Measurements from ENCODE around the gene AKAP11.

Gene AKAP11

DNA sequence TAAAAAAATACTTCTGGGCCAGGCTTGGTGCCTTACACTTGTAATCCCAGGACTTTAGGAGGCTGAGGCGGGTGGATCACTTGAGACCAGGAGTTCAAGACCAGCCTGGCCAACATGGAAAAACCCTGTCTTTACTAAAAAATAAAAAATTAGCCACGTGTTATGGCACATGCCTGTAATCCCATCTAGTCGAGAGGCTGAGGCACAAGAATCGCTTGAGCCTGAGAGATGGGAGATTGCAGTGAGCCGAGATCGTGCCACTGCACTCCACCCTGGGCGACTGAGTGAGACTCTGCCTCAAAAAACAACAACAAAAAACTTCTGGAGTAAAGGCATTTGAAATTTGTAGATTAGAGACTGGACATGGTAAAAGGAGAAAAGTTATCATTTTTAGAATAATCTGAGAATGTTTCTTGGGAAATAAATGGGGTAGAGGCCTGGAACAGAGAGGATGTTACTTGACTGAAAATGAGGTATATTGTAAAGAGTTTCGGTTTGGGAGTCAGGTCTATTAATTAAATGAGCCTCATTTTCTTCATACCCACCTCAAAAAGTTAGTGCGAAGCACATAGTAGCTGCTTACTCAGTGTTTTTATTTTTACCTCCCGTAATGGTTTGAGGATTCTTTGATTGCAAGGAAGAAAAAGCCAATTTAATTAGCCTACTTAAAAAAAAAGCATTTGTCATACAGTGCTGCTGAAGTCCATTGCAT is 2.6 kb downstream of the AKAP11 start:
- DNase-seq, result no peak

DNA sequence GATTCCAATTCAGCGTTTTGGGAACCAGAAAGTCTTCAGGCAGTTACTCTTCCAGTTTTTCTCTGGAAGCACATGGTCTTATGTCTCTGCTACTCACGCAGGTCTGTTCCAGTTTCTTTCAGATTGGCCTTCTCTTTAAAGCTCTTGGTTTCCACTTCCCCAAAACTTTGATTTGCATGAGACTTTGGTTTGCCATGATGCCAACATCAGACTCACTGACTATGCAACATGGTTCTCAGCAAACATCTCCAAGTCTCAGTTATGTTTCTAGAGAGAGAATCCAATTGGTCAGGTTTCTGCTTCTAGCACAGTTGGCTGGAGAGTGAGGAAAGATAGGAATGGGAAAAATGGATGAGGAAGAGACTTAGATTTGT is 3.1 kb downstream of the AKAP11 start:
- DNase-seq, result peak; percentile 92

DNA sequence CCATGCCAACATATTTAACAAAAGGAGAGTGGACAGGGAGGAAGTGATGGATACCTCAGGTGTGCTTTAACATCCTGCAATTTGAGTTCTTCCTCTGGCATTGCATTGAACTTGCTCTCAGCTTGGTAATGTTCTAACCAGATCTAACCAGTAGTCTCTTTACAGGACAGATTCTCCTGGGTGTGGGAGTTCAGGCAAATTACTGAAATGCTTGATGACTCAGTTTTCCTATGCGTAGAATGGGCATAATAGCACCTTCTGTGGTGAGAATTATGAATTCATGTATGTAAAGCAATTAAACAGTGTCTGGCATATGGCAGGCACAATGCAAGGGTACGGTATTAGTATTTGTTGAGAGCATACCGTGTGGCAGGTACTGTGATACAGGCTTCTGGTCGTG is 3.6 kb downstream of the AKAP11 start:
- DNase-seq, result peak; percentile 4

DNA sequence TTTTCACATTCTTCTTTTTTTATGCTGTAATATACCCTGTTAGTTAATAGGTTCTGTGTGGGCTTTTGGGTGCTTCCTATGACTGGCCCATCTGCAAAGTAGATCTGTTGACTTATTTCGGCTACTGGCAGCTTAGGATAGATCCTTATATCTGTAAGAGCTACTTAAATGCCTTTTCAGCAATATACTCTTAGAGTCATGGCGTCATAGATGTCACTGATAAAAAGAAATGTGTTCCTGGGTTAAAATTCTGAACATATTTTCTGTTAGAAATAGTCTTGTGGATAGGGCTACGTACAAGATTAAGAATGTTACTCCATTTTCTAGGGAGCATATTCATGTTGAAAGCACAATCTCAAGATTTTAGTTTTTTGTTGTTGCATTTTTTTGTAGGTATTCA is 4.7 kb downstream of the AKAP11 start:
- DNase-seq, result no peak

DNA sequence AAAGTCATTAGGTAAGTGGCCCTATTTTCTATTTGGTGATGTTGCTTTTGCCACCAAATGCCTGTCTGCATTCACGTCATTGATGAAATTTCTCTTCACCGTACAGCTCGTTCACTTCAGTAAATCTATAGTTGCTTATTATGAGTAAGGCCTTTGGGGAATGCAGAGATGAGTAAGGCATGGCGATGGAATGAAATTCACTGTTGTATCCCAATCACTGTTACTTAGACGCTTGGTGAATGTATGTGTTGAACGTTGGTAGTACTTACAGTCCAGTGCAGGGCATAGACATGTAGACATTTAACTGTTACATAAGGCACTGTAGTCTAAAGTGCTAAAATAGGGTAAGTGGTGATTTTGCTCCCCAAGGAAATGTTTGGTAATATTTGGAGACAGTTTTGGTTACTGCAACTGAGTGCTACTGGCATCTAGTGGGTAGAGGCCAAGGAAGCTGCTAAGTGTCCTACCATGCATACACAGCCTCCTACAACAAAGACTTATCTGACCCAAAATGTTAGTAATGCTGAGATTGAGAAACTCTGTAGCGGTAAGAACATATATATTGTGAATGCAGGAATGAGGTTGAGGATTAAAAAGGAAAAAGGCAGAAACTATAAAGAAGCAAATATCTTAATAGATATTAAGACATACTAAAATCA is 5.8 kb downstream of the AKAP11 start:
- no peak for DNase-seq

DNA sequence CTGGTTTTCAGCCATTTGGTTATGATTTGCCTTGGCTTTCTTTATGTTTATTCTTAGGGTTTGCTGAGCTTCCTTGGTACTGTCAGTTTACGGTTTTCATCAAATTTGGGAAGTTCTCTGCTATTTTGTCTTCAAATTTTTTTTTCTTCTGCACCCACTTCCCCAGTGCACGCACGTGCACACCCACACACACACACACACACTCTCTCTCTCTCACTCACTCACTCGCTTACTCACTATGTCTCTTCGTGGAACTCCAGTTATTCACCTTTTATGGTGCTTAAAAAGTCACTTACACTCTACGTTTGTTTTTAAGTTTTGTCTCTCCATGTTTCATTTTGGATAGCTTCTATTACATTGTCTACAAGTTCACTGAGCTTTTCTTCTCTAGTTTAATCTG is 7.1 kb downstream of the AKAP11 start:
- peak; percentile 44 for DNase-seq

DNA sequence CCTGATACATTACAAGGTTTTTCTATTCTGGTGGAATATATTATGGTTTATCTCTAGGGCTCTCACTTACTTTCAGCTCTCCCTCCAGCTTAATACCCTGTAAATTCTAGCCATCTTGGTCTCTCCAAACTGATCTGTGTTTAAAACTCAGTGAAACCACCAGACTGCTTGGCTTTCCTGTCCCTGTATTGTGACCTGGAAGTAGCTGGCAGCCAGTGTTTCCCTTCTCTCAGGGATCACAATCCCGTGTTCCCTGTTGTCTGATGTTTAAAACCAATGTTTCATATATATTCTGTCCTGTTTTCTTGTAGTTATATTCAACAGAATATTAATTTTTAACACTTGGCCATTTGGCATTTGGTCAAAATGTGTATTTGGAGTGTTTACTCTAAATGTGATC is 8.0 kb downstream of the AKAP11 start:
- no peak for DNase-seq

DNA sequence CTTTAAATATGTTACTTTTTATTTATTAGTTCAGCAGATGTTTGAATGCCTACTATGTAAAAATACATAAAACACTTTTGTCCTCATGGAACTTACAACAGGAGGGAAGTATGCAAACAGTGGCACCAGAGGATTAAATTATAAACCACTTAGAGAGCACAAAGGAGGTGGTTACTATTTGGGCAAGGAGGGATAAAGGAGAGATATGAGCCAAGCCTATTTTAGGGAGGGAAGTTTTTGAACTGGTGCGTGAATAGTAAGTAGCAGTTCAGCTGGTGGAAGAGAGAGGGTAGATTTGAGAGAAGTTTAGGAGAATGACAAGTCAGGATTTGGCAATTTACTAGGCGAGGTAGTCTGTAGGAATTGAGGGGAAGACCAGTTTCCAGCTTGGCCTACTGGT is 8.6 kb downstream of the AKAP11 start:
- no peak for DNase-seq

DNA sequence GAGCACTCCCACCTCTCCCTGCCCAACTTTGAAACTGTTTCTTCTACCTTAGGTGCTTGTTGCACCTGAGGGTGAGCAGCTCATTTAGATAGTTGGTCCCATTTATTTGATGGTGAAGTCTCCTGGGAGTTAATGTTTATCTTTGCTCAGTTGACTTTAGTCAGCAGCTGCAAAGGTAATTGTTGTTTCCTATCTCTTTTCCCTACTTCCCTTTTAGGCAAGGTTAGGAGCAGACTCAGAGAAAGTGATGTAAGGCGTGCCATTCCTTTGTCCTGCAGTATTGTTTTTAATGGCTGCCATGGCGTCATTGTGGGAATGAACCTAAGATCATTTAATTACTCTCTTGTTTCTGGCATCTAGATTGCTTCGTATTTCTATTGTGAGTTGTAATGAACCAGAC is 11.6 kb downstream of the AKAP11 start:
- DNase-seq, result no peak

DNA sequence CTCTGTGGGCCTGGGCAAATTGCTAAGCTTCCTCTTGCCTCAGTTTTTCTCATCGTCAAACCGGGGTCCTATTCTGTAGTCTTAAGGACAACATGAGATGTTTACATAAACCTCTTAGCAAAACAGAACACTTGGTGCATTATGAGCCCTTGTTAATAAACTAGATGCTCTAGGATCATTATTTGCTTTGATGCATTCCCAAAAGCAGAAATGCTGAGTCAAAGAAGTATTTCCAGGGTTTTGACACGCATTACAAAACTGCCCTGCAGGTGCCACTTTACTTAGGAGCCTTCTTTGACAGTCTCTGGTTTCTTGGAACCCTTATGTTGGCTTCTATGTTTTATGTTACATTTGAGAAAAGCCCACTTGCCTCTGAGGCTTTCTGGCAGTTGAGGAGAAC is 12.1 kb downstream of the AKAP11 start:
- DNase-seq, result no peak

DNA sequence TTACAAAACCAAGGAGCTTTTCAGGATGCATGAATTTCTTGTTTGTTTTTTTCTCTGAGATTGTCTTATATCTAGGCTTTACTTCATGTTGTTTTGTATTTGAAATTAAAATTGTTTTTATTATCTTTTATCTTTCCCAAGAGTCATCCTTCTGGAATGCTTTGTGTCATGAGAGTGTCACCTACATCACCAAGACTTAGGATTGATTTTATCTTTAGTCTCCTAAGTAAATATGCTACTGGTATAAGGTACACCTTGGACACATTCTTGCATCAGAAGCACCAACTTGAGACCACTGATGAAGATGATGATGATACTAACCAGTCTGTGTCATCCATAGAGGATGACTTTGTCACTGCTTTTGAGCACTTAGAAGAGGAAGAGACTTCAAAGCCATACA is 26.4 kb downstream of the AKAP11 start:
- no peak for DNase-seq

DNA sequence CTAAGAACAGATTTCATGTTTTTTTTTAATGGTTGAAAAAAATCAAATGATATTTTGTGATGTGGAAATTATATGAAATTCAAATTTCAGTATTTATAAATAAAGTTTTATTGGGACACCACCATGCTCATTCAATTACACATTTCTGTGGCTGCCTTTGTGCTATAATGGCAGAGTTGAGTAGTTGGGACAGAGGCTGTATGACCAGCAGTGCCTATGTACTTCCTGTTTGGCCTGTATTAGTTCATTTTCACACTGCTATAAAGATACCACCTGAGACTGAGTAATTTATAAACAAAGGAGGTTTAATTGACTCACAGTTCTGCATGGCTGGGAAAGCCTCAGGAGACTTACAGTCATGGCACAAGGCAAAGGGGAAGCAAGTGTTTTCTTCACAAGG is 33.6 kb downstream of the AKAP11 start:
- no peak for DNase-seq

DNA sequence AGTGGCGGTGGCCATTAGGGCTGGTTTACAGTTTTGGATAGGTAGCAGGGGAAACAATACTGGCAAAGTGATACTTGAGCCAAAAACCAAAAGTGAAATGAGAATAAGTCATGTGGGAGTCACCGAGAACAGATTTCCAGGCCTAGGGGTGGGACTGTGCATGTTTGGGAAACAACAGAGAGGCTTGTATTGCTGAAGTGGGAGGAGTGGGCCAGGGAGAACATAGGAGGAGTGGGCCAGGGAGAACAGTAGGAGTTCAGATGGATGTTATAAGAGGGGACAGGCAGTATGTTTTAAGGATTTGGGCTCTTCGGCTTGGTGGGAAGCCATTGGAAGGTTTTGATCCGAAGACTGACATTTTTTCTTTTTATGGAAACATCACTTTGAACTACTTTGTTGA is 35.5 kb downstream of the AKAP11 start:
- no peak for DNase-seq

DNA sequence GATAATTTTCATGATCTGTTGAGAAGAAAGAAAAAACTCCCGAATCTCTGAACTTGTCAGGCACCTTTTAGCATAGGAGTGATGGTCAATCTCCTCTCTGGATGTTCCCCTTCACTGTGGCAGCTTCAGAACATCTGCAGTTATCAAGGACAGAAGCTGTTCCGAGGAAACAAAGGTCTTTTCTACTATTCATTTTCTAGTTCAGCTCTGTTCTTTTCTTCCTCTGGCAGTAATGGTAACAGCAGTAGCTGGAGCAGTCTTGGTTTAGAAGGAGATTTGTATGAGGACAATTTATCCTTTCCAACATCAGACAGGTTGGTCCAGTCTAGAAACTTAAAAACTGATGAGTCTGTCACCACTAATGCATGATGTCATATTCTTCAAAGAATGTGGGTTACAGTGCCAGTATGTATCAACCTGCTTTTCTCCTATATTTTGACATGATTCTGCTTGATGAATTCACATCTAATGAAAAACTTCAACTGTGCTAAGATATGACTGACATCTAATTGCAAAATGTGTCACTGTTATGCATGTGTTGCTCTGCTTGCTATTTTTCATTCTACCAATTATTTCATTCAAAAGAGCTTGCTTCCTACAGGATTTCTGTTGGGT is 41.0 kb downstream of the AKAP11 start:
- no peak for DNase-seq

DNA sequence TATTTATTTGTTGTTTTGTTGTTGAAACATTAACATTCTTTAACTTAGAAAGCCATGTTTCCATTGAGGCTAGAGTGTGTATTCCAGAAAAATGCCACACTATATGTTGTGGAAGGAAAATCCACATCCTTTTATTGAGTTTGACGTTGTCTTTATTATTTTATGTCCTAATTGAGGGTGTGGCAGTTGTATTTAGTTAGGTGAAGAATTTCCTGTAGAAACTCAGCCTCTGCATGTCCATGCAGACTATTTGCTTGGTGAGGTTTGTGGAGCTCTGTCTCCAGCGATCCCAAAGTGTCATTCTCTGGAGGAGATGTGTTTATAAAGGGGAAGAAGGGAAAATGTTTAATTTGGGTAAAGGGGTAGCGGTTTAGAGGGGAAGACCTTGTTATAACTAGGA is 46.6 kb downstream of the AKAP11 start:
- no peak for DNase-seq

DNA sequence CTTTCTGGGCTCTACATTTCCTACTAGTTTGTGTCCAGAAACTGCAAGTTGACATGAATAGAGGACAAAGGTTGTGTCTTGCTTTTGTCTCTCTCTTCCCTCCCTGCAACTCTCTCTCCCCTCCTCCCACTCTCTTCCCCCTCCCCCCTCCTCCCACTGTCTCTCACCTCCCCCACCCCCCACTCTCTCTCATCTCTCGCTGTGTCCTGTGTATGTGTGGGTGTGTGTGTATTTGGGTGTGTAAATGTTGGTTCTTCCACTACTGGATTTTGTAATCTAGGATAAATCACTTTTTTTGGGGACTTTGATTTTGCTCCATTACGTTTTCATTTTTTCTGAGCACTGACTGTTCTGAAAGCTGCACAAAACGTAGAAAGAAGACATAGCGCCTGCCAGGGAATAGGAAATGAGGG is 48.4 kb downstream of the AKAP11 start:
- no peak for DNase-seq

DNA sequence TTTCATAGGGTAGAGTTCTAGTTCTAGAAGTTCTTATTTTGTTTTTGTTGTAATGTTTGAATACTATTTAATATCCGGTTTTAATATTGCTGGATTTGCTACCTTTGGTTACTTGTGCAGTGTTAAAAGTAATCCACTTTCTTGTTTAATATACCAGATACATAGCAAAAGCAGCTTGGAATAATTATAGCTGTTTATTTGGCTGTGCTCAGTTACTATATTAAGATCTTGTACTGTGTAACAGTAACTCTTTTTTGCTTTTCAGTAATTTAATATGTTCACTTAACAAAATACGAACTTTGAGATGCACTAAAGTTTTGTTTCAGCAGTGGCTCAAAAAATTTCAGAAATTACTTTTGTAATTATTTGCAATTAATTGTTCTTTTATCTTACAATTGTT is 50.9 kb downstream of the AKAP11 start:
- DNase-seq, result no peak

DNA sequence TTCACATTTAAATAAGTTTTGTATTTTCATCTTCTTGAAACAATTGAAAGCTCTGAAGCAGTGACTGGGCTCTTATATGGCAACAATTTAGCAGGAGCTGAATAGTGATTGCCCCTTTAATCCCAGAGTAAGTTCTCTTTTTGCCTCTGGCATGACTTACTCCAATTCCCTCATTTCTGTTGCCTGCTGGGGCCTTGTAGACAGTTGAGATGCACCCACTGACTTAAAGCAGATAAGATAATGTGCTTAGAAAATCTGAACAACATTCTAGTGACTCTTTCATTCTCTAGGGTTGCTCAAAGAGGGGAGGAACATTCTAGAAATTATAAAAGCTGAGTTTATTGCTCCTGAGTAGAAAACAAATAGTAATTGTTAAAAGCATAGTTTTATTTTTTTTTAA is 52.8 kb downstream of the AKAP11 start:
- no peak for DNase-seq

DNA sequence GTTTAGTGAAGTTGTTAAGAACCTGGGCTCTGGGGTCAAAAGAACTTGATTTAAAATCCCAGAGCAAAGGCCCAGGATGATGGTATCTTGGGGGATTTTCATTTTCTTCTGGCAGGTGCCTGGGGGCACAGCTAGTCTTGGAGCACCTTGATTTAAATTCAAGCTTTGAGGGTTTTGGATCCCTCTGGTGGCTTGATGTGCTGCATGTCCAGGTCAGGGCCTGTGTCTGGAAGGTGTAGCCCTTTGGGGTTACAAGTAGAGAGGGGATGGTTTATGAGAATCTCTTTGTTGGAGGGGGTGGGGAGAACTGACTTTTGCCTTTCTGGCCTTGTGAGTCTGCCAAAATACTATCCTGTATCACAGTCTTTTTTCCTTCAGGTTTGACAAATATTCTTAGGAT is 55.8 kb downstream of the AKAP11 start:
- DNase-seq, result no peak

DNA sequence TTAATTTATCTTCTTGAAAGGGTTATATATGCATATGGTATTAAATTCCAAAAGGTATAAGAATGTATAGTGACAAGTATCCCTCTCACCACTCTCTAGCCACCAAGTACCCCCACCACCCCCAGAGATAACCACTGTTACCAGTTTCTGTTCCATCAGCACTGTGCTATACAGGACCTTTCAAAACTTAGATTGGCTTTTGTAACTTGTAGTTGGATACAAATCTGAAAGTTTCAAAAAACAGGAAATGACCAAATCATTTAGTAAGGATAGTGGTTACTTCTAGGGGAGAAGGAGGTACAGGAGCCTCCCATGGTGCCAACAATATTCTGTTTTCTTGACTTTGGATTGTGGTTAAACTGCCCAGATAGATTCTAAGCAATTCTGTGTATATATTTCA is 56.7 kb downstream of the AKAP11 start:
- peak; percentile 40 for DNase-seq

DNA sequence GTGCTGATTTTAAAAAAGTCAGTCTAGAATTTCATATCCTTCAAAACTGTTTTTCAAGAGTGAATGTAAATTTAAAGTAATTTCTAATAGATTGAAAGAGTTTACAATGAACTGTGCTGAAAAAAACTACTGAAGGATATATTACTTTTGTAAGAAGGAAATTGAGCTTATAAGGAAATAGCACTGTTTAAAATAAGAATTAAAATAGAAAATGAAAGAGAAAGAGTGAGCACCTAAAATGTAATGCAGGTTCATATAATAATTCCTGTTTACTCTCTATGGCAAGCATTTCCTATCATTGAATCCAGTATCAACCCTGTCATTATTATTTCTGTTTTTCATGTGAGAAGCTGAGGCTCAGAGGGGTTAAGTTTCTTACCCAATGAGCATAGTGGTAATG is 57.3 kb downstream of the AKAP11 start:
- DNase-seq, result no peak

DNA sequence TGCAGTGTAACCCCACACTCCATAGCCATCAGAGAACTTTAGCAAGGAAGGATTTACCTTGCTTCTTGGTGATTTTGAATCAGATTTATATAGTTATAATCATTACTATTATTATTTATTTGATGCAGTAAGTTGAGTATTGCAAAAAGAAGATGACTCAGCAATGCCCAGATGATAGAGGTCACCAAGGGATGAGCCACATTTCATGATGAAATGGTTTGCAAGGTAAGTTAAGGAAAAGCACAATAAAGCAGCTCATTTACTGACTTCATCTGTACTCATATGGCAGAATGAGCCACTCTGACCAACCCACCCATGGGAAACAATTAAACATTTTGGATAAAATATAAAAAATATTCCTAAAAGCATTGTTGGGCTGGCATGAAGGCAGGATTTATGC is 59.1 kb downstream of the AKAP11 start:
- no peak for DNase-seq

DNA sequence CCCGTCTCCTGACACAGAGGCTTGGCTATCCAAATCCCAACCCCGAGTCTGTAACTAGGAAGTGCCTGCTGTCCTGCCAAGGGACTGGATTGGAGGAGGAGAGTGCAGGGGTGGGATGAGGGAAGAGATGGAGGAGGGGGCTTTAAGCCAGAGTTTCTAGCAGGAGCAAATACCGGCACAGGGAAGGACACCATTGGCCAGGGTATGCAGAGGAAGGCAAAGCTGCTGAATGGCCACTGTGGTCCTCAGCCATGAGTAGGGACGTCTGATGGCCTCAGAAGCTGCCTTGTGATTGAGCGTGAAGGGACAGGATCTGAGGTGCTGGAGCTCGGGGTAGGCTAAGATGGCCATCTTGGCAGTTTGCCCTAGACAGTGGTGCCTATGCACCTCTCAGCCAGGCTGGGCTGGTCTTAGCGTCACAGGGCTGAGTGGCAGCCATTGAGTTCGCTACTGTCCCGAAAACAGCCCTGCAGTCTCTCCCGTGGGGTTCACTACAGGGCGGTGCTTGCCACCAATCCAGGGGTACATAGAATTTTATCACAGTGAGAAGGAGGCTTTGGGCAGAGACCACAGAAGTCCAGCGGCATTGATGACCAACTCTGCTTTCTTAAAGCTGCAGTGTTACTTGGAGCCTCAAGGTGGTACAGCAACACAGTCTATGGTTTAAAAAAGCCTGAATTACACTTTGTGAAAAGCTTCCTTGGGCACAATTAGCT is 61.8 kb downstream of the AKAP11 start:
- DNase-seq, result peak; percentile 4

DNA sequence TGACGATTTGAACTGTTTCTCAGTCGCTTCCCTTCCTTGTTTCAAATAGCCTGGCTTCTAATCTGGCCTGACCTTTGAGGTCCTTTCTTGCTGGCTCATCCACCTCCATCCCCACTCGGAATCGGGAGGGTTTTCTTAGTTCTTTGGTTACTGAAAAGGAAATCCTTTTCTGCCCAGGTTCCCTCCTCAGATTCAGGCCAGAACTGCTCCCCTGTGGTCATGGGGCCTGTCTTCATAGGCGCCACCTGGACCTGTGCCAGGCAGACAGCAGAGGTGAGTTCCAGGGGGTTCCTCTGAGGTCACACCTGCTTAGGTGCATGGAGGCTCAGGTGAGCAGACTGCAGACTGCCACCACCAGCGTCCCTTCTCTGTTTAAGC is 62.4 kb downstream of the AKAP11 start:
- DNase-seq, result no peak

Measured in inflammatory macrophage treated with lipopolysaccharide for 4 hours (primary cell).